Type B pancreatic cell (in vitro differentiated cells): ENCODE results near the gene RNF112. TPM values are rescaled to one million over a fixed set of nuclear protein-coding genes. Genes with fewer than 3 reads are reported as not detected.

ENCODE experiments used
- DNase-seq: peaks from one replicate; pipeline ENCODE4 v3.0.0; 2021; ENCODE audit warnings: mixed read lengths; ENCODE audit not compliant: unreplicated experiment; ENCODE audit errors: extremely low spot score
- H3K27ac Mint-ChIP-seq: 2 replicates; pipeline ENCODE4 v1.8.0; 2021; ENCODE audit warnings: mild to moderate bottlenecking, mixed read lengths
- H3K27me3 Mint-ChIP-seq: 2 replicates; pipeline ENCODE4 v1.8.0; 2021; ENCODE audit warnings: mixed read lengths
- H3K36me3 Mint-ChIP-seq: 2 replicates; pipeline ENCODE4 v1.8.0; 2021; ENCODE audit warnings: mixed read lengths
- H3K4me1 Mint-ChIP-seq: one replicate; pipeline ENCODE4 v1.8.0; 2021; ENCODE audit warnings: mixed read lengths; ENCODE audit not compliant: unreplicated experiment
- H3K4me3 Mint-ChIP-seq: 2 replicates; pipeline ENCODE4 v1.8.0; 2021; ENCODE audit warnings: mild to moderate bottlenecking, mixed read lengths
- H3K9me3 Mint-ChIP-seq: 2 replicates; pipeline ENCODE4 v1.8.0; 2021; ENCODE audit warnings: mixed read lengths
- total RNA-seq: library from RNA; stranded (reverse); gene quantifications from 2 replicates; pipeline ENCODE4 v1.2.1, GENCODE V29; 2021; ENCODE audit warnings: low replicate concordance
- TF ChIP-seq, protein P1 (sequence below): fragments of 200-600 bp; sonication (generic); conservative IDR thresholded peaks from 2 replicates; pipeline ENCODE4 v1.5.0; 2021; ENCODE audit warnings: antibody characterized with exemption, mild to moderate bottlenecking

RNF112 gene
- total RNA-seq, 1 donor from 2014 or later: 0.60 TPM

DNA sequence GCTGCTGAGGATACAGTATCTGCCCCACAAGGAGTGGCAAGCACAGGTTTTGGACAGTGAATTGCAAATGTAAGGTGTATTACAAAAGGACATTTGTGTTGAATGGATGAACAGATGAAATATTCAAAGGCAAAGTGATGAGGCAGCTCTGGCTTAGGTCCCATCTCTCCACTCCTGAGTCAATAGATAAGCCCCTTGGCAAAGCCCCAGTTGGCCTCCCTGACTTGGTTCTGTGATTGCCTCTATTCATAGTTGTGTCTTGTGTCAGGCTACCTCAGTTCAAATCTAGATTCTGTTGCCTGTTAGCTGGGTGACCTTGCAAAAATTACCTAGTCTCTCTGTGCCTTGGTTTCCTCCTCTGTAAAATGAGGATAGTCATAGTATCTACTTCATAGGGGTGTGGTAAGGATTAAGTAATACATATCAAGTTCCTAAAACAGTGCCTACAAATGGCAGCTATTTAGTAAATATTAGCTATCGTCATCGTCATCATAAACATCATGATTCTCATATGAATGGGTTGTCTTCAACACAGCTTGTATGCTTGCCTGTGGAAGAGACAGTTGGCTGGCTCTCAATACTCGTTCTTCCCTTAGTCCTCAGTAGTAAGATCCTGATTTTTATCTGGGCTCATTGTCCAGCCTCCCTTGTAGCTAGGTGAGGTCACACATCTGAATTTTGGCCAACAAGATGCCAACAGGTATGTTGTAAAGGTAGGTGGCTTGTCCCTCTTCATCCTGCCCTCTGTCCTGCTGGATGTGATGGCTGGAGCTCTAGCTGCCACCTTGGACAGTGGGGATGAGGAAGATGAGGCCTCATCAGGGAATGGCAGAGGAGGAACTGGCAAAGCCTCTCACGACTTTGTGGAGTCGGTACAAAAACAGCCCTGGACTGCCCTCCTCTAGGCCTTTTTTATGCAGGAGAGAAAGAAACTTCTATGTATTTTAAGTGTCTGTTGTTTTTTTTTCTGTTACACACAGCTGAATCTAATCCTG is 21.9 kb upstream of the RNF112 start:
- TF ChIP-seq, protein P1, sequence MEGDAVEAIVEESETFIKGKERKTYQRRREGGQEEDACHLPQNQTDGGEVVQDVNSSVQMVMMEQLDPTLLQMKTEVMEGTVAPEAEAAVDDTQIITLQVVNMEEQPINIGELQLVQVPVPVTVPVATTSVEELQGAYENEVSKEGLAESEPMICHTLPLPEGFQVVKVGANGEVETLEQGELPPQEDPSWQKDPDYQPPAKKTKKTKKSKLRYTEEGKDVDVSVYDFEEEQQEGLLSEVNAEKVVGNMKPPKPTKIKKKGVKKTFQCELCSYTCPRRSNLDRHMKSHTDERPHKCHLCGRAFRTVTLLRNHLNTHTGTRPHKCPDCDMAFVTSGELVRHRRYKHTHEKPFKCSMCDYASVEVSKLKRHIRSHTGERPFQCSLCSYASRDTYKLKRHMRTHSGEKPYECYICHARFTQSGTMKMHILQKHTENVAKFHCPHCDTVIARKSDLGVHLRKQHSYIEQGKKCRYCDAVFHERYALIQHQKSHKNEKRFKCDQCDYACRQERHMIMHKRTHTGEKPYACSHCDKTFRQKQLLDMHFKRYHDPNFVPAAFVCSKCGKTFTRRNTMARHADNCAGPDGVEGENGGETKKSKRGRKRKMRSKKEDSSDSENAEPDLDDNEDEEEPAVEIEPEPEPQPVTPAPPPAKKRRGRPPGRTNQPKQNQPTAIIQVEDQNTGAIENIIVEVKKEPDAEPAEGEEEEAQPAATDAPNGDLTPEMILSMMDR: no peak
- no peaks in the 10 kb centered on the region for H3K27me3 Mint-ChIP-seq
- H3K9me3 Mint-ChIP-seq: no peaks in the 10 kb centered on the region
- no peak overlapping the region for H3K27ac Mint-ChIP-seq
- H3K4me3 Mint-ChIP-seq: no peak overlapping the region
- peaks cover 42% of the 10 kb centered on the region for H3K4me1 Mint-ChIP-seq
- H3K36me3 Mint-ChIP-seq: peaks cover 9% of the 10 kb centered on the region
- DNase-seq: no peak

DNA sequence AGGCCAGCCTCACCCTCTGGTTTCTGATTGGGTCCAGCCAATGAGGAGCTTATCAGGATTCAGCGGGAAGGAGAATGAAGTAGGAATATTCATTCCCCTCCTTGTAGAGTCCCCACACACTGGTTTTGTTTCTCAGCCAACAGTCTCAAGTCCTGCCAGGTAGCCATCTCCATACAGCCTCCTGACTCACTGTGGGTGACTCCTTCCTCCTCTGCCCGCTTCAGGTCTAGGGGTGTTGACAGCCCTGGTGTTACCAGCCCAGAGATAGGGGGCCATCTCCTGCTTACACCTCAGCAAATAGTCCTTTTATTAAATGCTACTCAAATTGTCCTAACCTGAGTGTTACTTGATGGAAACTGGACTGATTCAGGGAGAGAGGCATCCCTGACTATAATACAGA is 20.1 kb upstream of the RNF112 start:
- Mint-ChIP-seq H3K36me3 (no peaks in the 10 kb centered on the region), H3K4me3 (no peak overlapping the region), H3K4me1 (peaks cover 35% of the 10 kb centered on the region), H3K27ac (no peak overlapping the region), H3K27me3 (no peaks in the 10 kb centered on the region), H3K9me3 (no peaks in the 10 kb centered on the region)
- DNase-seq: no peak
- TF ChIP-seq, protein P1: no peak

DNA sequence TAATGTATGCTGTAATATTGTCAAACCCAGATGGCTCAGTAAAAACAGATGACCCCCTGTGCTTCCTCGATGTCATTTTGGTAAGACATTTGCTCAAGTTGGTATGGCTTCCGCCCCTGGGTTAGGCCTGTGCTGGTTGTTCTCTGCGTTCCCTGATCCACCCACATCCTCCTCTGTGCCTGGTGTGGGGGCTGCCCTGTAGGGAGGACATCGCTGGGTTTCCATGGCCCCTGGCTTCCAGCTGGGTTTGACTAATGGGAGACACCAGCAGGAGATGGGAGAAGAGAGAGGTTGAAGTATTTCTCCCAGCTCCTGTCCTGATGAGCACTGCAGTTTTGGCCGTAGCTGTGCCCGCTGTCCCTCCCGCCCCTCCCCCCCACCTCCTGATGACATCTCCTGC is 19.6 kb upstream of the RNF112 start:
- H3K36me3 Mint-ChIP-seq: no peaks in the 10 kb centered on the region
- no peak overlapping the region for H3K27ac Mint-ChIP-seq
- H3K4me3 Mint-ChIP-seq: no peak overlapping the region
- peaks cover 32% of the 10 kb centered on the region for H3K4me1 Mint-ChIP-seq
- DNase-seq: no peak
- no peaks in the 10 kb centered on the region for H3K27me3 Mint-ChIP-seq
- TF ChIP-seq, protein P1: no peak
- H3K9me3 Mint-ChIP-seq: no peaks in the 10 kb centered on the region

DNA sequence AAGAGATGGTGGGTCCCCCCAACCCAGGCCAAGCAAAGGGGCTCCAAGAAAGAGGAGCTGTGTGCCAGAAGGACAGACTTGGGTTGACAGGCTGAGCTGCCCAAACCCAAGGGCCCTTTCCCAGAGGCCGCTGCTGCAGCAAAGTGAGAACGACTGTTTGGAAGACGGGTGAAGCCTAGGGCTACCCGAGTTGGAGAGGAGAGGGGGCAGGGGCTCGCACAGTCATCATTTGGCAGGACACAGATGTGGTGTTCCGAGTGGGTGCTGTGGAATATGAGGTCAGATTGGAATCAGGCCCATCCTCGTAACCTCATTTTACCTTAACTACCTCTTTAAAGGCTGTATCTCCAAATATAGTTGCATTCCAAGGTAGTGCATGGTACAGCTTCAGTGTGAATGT is 18.7 kb upstream of the RNF112 start:
- H3K9me3 Mint-ChIP-seq: no peaks in the 10 kb centered on the region
- DNase-seq: no peak
- H3K27me3 Mint-ChIP-seq: no peaks in the 10 kb centered on the region
- TF ChIP-seq, protein P1: no peak
- no peak overlapping the region for H3K27ac Mint-ChIP-seq
- H3K4me1 Mint-ChIP-seq: peaks cover 29% of the 10 kb centered on the region
- no peak overlapping the region for H3K4me3 Mint-ChIP-seq
- no peaks in the 10 kb centered on the region for H3K36me3 Mint-ChIP-seq

DNA sequence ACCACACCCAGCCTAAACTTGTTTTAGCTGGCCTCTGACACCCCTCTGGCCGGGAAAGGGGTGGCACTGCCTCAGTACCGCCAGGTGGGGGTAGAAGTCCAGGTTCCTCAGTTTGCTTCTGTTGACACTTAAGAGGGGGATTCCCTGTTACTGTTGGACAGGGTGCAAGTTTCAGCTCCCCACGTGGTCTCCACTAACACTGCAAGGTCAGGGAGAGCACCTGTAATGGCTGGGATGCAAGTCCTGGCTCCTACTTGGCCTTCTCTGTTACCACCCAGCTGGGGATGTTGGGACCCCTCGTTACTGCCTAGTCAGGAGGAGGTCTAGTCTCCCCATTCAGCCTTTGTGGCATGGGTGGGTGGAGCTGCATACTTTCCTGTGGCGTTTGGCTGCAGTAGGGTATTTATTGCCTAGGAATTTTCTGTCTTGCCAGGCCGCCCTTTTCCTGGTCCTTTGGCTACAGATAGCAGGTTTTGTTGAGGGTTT is 13.4 kb upstream of the RNF112 start:
- DNase-seq: no peak
- Mint-ChIP-seq H3K36me3 (no peaks in the 10 kb centered on the region), H3K27ac (peak overlapping the region; percentile 68), H3K9me3 (no peaks in the 10 kb centered on the region), H3K4me3 (no peak overlapping the region), H3K27me3 (no peaks in the 10 kb centered on the region), H3K4me1 (peaks cover 25% of the 10 kb centered on the region)
- TF ChIP-seq, protein P1: no peak
